Measurements from ENCODE around the gene GRM5.

Gene GRM5

GRCh38 chr11:88579466-88579865 lies 486.3 kb downstream of the GRM5 start:
- no peak for TF ChIP-seq CTCF (IDR thresholded peaks at IDR 0.05; ENCODE audit: insufficient read depth, low read depth, low read length, missing control alignments)
- H3K4me3 ChIP-seq (ENCODE audit: low read depth, low read length): no peak overlapping the region
- DNase-seq (ENCODE audit: low read depth): no peak

- H3K4me3 ChIP-seq (ENCODE audit: low read depth, low read length): no peak overlapping the region
Observed at GRCh38 chr11:88576741-88577140, 489.0 kb downstream of the GRM5 start.

GRCh38 chr11:88575916-88576315 lies 489.9 kb downstream of the GRM5 start:
- H3K4me3 ChIP-seq (ENCODE audit: low read depth, low read length): no peak overlapping the region
- no peak for TF ChIP-seq CTCF (IDR thresholded peaks at IDR 0.05; ENCODE audit: insufficient read depth, low read depth, low read length, missing control alignments)
- DNase-seq (ENCODE audit: low read depth): no peak

More at GRCh38 chr11:88576741-88577140, 489.0 kb downstream of the GRM5 start:
- TF ChIP-seq CTCF (IDR thresholded peaks at IDR 0.05; ENCODE audit: insufficient read depth, low read depth, low read length, missing control alignments): no peak
- DNase-seq (ENCODE audit: low read depth): no peak

- DNase-seq (ENCODE audit: low read depth): no peak
- H3K4me3 ChIP-seq (ENCODE audit: low read depth, low read length): no peak overlapping the region
- TF ChIP-seq CTCF (IDR thresholded peaks at IDR 0.05; ENCODE audit: insufficient read depth, low read depth, low read length, missing control alignments): no peak
Observed at GRCh38 chr11:88569342-88569741, 496.4 kb downstream of the GRM5 start.

GRCh38 chr11:88555829-88556202 lies 510.0 kb downstream of the GRM5 start:
- no peak for DNase-seq (ENCODE audit: low read depth)
- H3K4me3 ChIP-seq (ENCODE audit: low read depth, low read length): no peak overlapping the region
- no peak for TF ChIP-seq CTCF (IDR thresholded peaks at IDR 0.05; ENCODE audit: insufficient read depth, low read depth, low read length, missing control alignments)

- TF ChIP-seq CTCF (IDR thresholded peaks at IDR 0.05; ENCODE audit: insufficient read depth, low read depth, low read length, missing control alignments): no peak
- no peak for DNase-seq (ENCODE audit: low read depth)
- H3K4me3 ChIP-seq (ENCODE audit: low read depth, low read length): no peak overlapping the region
Observed at GRCh38 chr11:88555018-88555828, 510.6 kb downstream of the GRM5 start.

- no peak for TF ChIP-seq CTCF (IDR thresholded peaks at IDR 0.05; ENCODE audit: insufficient read depth, low read depth, low read length, missing control alignments)
- H3K4me3 ChIP-seq (ENCODE audit: low read depth, low read length): no peak overlapping the region
- no peak for DNase-seq (ENCODE audit: low read depth)
Observed at GRCh38 chr11:88553204-88553603, 512.6 kb downstream of the GRM5 start.
